OCI-M2 (cell line): Measurements from ENCODE around the gene SPATS2L.
A peak's percentile ranks its signal among the peaks of the same experiment; 100 is the strongest.

ENCODE experiments used
- DNase-seq: peaks from one replicate; lab custom pipeline; 2025; ENCODE audit not compliant: unreplicated experiment; lab: John Stamatoyannopoulos, UW

SPATS2L gene

DNA sequence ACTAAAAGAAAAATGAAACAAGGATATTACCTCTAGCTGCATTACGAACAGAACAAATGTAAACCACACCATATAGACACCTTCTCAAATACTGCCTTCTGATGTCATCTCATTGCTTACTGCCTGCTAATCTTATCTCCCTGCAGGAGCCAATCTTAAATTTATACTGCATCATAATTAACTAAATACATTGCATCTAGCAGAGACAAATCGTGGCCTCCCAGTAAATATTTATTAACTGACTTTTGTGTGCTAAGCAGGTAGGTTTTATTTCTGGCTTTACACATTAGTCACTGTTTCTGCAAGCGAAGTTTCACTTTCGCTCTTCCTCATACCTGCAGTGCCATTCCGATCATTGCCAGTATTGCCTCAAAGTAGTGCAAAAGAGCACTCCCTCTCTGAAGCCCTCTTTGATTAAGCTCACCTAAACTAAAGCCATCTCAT is 67.5 kb downstream of the SPATS2L start:
- DNase-seq: no peak

DNA sequence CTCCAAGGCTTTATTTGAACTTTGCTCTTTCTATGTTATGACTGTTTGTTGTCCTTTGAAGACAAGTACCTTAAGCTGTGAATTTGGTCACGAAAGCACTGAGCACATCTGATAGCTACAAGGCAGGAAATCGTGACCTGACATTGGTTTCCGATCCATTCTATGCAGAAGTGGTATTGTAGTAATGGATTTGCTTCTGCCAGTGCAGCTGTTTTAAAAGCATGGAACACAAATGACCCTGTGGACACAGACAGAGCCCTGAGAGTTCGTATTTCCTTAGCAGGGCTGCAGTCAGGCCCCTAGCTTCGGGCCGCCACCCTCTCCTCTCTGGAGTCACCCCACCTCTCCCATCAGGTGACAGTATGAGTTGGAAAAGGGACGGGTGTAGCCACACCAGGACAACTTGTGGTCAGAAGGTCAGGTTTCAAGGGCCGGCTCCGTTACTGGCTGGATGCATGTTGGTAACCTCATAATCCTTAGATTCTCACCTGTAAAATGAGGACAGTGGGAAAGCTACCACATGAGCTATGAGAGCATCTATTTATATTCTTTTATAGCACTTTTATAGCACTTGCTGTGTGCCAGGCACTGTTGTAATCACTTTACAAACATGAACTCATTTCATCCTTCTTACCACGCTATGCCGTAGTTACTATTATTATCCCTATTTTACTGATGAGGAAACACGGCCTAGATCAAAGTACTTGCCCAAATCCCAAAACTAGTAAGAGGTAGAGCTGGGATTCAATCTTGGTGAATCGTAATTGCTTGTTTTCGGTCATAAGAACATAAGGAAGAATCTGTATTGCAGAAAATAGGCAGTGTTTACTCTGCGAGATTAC is 70.2 kb downstream of the SPATS2L start:
- no peak for DNase-seq

DNA sequence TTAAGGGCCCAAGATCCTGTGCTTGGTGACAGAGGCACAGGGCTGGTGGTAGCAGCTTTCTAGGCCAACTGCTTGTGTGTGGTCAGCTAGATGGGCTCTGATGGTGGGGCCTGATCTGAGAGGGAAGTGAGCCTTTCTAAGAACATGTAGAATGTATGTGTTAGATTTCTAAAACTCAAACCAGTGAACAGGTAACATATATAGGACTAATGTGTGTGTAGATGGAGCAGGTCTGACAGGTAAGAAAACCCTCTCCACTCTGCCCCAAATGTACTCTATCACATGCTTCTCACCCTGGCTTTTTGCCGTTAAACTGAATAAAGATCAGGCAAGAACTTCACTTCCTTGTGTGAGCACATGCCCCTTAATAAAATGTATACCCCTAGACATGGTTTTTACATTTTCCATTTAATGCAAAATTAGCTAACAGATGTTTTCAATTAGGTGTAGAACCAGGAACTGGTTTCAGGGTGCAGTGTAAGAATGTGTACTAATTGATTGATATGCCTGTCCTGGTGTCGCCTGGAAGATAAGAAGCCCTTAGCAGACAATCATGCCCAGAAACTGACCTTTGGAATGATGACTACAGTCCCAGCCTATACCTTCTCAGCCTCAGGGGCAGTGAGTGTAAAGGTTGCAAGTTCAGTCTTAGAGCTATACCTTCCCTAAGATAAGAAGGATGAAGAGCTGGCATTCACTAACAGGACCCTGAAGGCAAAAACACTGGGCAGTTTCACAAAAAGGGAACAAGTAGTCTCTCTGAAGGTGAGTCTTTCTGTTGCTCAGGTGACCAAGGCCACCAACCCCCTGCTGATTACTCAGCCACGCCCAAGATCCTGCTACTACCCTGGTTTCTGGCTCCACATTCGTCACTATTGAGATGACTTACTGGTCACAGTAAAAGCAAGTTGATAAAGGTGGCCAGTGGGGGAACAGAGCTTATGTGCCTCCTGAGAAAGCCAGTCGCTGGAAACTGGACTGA is 71.2 kb downstream of the SPATS2L start:
- DNase-seq: no peak

DNA sequence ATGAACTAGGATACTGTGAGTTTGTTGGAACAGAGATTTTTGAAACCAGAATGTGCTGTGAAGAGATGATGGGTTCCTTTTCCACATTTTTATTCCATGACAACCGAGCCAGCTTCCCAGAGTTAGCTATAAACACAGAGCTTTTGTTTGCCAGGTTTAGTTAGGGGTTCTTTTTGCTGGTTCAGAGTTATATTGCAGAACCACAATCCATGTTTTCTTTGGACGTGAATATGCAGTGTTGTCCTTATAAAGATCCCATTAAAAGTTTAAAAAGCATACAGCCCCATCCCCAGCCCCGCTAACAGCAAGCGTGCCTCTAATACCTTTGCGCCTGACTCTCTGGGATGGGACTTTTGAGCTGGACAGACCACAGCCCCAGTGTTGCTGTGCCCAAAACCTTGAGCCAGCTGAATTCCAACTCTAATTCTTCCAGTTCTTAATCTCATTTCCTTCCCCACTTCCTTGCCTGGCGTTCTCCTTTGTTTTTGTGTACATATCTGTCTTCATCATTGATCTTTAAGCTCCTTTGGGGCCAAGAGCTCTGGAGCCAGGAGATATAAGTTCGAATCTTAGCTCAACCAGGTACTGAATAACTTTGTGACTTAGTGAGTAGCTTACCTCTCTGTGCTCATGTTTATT is 72.3 kb downstream of the SPATS2L start:
- DNase-seq: no peak

DNA sequence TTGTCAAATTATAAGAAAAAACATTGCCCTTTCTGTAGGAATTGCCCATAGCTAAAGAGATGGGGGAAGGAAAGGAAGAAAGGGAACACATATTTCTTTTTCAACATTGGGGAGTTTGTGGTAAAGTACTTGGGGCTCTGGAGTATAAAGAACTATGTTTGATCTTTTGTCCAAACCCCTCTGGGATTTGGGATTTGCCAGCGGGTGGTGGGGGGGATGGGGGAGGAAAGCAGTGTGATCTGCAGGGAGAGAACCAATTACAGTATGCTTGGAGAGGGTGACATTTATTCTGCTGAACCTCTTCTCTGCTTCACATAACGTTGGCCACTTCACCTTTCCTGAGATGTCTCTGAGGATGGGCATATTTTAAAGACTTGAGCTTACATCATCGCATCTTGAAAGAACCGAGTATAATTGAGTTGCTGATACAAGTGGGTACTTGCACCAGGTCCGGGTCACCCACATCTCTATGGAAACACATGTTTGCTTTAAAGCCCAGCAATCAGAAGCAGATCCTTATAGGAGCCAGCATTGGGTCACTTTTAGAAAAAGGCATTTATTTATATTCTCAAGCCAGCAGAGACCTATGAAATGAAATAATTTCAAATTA is 73.1 kb downstream of the SPATS2L start:
- DNase-seq: no peak

DNA sequence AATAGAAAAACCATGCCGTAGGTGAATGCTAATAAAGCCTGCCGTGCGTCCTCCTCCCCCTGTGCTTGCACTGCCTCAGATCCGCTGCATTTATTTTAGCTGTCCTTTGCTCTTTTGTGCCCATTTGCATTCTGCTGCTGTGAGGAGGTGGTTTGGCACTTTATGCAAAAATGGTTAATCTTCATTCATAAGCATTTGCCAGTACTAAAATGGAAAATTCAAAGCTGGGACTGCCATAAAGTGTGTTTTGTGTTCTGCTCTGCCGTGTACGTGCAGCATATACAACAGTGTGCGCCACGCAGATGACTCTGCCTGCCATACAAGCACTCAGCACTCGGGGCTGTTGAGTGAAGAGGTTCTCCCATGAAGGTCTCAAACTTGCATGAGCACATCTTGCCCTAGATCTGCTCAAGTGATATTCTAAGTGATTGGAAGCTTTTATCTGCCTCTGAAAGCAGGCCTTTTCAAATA is 73.6 kb downstream of the SPATS2L start:
- DNase-seq: no peak

DNA sequence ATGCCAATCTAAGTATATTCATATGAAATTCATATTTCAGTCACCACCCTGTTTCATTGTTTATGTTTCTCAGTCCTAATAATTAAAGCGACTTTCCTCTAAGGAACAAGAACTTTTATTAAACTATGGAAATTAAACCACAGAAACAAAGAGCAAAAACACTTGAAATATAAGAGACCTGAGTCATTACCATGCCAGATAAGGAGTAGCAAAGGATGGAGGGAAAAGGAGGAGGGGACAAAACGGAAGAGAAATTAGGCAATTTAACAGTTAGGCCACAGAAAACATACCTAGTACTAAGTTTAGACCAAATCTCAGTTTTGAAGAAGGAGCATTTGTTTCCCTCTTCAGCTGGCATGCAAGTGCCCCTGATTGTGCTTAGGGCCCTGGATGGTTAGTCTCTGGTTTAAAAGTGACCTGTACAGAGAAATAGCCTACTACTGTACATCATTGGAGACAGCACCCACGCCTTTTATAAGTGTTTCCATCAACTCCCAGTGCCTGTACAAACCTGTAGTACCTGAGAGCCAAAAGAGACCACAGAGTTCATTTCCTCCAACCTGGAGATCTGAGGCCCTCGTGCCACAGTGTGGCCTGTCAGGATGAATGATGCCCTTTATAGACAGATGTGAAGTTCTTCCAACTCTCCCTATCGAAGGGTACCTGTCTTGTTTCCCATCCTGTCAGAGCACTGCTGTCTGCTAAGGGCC is 74.5 kb downstream of the SPATS2L start:
- no peak for DNase-seq

DNA sequence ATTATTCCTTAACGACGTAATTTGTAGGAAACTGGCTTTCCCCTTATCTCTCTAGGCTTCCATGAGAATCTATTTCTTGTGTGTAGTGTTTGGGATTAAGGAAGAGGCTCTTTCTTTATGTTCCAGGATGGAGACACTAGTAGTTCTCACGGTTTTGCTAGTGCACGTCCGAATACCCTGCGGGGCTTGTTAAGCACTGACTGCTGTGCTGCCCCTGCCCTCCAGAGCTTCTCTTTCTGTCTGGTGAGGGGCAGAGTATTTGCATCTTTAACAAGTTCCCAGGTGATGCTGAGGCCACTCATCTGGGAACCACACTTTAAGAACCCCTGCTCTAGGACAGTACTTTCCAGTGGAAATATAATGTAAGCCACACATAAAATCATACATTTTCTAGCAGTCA is 76.4 kb downstream of the SPATS2L start:
- DNase-seq: no peak

DNA sequence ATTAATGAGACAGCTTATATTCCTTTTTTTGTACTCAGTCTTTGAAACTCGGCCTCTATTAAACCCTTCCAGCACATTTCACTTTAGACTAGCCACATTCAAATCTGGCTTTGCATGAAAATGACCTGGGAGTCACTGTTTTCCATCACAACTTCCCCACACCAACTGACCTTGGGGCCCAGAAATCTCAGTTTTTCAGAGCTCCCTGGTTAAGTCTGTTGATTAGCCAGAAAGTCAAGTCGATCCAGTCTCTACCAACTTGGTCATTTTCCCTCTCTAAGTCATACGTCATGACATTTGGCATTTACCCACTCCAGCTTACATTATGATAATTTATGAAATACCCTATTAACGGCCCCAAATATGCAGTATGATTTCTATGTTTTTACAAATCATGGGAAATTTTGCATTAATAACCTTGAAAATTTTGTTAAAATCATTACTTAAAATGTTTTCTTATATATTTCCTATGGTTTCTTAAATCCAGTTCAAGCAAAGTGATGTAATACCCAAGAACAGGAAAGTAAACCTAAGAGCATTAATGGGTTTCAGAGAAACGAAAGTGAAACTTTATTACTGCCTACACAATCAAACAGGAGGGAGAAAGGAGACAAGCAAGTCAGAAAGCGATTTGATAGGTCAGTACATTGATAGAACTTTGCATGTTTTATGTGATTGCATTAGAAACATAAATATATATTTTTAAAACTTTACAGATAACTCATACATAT is 77.1 kb downstream of the SPATS2L start:
- DNase-seq: no peak

DNA sequence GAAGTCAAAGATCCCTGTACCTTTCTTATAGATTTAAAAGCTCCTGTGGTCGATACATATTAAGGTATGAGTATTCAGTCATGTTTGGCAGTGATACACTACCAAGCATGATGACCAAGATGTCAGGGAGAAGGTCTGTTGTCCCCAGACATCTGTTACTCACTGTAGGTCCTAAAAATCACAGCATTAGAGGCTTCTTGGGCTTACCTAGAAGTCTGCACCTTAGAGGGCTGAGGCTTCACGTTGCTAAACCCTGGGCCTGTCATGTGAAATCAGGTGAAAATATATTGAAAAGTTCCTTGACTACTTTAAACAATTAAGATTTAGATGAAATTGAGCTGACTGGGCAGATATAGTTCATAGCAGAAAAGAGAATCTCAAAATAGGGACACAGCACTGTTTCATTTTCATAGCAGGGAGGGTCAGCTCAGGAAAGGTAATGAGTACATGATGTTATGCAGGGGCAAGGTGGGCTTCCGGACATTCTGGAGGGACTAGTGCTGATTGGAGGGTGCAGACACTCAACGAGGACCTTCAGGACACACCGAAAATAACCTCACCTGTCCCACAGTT is 78.7 kb downstream of the SPATS2L start:
- DNase-seq: no peak

DNA sequence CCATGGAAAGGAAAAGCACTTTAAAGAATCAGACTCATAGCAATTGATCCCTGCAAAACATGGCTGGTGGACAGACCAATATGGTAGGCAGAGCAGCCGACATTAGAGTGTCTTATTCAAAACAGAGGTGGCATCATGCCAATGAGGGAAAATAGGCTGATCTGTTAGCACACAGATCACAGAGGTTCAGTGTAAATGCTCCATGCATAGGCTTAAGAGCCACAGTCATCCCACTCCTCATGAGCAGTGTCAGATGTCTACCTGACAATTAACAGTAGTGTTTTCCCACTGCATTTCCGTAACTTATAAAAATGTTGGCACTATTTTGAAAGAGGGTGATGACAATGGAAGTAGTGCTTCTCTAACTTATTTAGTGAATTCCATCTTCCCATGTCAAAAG is 86.7 kb downstream of the SPATS2L start:
- no peak for DNase-seq

DNA sequence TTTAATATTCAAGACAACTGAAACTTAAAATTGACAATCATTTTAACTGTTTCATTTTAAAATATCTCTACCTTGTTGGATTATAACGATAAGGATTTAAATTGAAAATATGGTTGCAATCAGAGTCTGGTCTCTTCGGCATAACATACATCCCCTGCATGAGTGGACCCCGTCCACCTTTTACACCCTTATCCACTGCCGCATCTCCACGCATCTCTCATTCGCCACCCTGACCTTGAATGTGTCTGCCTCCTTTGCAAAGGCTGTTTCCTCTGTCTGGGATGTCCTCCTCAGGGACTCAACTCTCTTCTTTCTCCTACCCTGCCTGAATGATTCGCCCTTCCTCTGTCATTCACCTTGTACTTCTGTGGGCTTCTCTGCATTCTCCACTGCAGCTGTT is 87.6 kb downstream of the SPATS2L start:
- DNase-seq: no peak

DNA sequence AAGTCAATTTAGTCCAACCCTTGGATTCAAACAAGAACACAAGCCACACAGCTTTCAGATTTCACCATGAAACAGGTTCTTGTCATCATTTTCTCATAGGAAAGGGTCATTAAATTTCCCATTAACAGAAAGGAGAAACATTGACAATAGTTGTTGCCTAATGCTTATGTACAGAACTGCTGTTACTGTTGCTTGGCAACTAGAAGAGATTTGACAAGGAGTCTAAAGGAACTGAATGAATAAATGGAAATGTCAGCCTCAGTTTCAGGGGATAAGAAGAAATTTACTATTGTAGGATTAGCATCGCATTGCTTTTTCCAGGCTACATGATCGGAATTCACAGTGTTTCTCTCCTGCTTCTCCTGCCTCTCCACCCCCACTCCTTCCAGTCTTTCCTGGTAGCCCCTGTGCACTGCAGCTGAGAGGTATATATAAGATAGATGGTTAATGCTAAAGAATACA is 90.3 kb downstream of the SPATS2L start:
- no peak for DNase-seq

DNA sequence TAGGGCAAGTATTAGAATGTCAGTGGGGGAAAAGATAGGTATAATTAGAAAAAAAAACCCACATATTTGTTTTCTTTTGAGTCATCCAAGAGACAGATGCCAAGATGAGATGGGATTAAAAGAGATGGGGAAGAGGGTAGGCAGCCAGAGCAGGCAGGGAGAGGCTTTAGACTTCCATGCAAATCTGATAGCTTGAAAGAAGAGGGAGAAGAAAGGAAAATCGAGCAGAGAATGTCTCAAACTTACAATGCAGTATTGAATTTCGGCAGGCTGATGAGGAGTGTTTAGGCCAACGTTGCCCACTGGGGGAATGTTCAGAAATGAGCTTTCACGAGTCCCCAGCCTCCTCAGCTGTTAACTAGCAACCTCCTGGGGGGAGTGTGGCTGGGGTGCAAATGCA is 91.3 kb downstream of the SPATS2L start:
- no peak for DNase-seq

DNA sequence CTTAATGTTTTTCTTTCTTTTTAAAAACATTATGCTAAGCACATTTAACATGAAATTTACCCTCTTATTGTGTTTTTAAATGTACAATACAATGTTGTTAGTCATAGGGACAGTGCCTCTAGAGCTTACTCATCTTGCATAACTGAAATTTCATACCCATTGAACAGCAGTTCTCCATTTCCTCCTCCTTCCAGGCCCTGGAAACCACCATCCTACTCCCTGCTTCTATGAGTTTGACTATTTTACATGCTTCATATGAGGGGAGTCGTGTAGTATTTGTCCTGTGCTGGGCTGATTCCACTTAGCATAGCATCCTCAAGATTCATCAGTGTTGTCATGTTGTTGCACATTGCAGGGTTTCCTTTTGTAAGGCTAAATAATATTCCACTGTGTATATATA is 92.6 kb downstream of the SPATS2L start:
- no peak for DNase-seq

DNA sequence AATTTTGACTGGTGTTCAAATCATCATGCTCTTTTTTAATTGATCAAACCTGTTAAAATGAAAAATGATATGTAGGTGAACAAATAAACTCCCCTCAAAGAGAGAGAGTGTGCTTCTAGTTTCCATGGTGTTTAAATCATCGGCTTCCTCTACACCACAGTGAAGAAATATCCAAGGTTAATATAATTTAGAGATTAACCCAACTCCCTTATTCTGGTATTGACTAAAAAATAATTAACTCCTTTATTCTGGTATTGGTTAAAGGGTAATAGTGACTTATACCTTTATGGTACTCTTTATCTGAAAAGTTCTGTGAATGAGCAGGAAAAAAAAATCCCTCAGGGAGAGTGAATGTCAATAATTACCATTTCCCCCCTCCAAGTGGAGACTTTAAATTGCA is 93.1 kb downstream of the SPATS2L start:
- no peak for DNase-seq

DNA sequence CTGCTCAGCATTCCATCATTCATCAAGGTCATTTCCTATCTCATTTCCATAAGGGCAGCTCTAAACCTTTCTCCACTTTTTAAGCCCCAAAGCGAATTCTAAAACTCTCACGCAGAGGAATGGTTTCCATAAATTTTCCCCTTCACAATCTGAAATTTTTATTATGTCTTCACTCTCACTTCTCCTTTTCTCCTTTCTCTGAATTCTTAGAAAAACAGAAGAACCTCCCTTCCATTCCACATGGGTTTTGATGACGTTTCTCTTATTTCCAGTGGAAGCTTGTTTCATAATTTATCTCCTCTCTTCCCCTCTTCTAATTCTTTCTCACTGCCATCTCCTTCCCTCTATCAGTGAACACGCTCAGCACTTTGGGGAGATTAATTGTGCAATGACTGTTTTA is 97.3 kb downstream of the SPATS2L start:
- no peak for DNase-seq

DNA sequence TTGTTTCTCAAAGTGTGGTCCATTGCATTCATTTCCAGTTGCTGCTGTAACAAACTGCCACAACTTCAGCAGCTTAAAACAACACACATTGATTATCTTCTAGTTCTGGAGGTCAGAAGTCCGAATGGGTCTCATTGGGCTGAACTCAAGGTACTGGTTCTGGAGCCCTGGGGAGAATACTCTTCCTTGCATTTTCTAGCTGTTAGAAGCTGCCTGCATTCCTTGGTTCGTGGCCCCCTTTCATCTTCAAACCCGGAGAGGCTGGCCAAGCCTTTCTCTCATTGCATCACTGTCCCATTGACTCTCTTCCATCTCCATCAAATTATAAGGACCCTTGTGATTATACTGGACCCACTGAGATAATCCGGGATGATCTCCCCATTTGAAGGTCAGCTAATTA is 98.1 kb downstream of the SPATS2L start:
- DNase-seq: no peak

DNA sequence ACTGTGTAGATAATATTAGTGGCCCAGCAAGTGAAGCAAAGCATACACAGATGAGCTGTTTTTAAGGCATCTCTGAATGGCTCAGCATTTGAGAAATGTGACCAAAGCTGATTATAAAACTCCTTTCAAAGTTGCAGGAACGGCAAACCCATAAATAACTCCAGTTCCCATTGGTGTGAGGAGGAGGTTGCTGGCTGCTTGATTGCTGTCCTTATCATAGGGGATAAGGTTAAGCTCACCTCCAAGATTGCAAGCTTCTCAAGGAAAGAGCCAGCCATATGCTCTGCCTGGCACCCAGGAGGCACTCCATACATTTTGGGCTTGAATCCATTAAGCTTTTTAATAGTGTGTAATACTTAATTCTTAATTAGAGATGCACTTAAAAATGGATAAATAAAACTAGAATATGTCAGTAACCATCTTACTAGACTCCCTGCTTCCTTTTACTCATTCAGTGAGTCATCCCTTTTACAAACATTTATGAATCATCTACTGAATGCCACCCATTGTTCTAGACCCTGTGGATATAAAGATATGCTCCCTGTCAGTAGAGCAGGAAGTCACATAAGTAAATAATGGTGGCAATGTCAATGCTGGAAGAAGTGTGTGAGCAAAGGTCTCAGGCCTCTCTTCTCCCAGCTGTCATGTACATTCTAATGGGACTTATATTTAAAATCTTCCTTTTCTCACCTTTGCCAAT is 99.3 kb downstream of the SPATS2L start:
- DNase-seq: peak; percentile 66
